Measurements from ENCODE around the gene SLC39A13. TPM values are rescaled to one million over a fixed set of nuclear protein-coding genes. Genes with fewer than 3 reads are reported as not detected.

SLC39A13 gene
- total RNA-seq = 52.1 TPM

DNA sequence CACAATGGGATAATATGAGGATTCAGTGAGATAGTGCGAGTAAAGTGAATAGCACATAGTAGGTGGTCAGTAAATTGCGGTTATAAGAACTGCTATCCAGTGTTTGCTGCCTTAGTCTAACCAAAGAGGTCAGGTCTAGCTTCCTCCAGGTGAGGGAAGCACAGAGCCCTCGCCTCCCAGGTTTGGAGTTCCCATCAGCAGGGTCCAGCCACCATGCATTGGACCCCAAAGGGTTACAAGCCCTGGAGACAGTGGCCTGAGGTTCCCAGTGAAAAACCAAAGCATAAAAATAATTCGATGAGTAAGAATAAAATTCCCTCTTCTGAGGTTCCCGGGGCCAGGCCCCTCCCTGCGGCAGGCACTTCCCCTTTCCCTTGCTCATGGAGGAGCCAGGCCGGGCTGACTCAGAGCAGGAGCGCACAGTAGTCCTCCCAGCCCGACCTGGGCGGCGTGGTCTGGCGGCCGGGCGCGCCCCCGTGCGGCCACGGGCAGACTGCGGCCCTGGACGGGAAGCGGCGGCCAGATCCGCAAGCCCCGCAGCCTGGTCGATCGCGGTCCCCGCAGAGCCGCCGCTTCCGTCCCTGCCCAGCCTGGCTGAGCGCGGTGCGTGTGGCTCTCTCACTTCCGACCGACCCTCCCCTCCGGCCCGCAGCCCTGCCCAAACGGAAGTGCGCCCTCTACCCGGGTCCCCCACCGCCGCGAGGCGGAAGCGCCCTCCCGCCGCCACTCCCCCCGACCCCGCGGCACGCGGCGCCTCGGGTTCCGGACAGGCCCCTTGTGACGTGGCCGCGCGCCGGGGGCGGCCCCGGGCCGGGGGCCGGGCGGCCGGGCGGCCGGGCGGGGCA, at the start of gene SLC39A13:
Gene SLC39A13 (plus strand): TSS at position 845 of the 845 bp plus-strand sequence. CDS start 1,505 bp downstream, outside the sequence.

DNA sequence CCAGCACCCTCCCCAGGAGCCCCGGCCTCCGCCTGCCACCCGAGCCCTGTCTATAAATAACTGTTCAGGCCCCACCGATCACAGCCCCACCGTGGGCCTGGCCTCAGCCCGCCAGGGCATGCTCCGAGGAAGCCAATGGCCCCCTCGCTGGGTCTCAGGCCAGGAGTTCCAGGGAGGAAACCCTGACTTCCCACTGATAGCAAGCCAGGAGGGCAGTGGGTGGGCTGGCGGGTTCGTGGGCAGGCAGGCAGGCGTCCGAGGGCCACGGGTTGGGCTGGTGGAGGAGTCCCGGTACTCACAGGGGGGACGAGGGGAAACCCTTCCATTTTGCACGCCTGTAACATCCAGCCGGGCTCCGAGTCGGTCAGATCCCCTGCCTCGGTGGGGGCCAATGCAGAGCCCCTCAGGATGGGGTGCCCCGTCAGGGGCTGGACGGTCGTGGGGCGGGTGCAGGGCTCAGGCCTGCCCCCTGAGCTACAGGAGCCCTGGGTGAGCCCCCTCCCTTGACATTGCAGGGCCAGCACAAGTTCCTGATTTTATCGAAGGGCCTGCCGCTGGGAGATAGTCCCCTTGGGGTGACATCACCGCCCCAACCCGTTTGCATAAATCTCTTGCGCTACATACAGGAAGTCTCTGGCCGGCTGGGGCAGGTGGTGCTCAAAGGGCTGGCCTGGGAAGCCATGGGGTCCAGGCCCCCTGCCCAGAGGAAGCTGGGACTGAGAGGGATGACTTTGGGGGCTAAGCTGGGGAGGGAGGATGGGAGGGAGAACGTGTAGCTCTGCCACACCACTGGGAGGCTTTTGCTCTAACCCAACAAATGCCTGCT, 30.2 kb upstream of the SLC39A13 start, which contains the start of gene SPI1:
Gene SPI1 (minus strand): TSS at position 538 of the 826 bp plus-strand sequence. CDS start 194 bp downstream, at position 344.

DNA sequence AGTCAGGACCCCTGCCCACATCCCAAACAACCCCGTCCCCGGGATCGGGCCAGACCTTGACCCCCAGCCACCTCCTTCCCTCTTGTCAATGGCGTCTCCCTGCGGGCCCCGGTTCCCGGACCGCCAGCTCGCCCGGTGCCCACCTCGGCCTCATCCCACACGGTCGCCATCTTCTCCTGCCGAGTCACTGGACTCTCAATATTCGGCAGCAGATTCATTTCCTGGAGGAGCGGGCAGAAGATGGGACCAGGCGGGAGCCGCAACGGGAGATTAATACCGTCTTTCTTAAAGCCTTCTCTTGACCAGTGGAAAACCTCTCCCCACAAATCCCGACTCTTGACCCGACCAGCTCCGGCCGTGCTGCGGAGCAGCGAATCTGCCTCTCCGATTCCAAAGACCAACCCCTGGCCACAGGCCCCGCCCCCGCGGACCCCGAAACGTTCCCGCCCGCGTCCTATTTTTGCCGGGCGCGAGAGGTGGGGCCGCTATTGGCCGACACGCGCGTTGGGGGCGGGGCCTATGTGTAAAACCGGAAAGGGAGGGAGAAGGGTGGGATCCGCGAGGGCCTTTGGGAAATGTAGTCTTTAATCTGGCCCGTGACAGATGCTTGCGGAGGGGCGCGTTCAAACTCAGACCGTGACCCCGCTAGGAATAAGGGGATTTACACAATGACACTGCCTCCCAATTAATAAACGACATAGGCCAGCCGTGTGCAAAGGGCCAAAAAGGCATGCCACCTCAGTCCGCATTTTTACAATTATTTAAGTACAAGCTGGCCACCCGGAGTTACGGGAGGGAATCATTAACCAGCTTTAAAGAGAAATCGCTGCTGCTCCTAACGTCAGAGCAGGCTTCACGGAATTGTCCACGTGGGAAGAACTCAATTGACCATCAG, 17.9 kb downstream of the SLC39A13 start, which contains the start of gene PSMC3:
Gene PSMC3 (minus strand): TSS at position 378 of the 895 bp plus-strand sequence. CDS start 160 bp downstream, at position 218.

DNA sequence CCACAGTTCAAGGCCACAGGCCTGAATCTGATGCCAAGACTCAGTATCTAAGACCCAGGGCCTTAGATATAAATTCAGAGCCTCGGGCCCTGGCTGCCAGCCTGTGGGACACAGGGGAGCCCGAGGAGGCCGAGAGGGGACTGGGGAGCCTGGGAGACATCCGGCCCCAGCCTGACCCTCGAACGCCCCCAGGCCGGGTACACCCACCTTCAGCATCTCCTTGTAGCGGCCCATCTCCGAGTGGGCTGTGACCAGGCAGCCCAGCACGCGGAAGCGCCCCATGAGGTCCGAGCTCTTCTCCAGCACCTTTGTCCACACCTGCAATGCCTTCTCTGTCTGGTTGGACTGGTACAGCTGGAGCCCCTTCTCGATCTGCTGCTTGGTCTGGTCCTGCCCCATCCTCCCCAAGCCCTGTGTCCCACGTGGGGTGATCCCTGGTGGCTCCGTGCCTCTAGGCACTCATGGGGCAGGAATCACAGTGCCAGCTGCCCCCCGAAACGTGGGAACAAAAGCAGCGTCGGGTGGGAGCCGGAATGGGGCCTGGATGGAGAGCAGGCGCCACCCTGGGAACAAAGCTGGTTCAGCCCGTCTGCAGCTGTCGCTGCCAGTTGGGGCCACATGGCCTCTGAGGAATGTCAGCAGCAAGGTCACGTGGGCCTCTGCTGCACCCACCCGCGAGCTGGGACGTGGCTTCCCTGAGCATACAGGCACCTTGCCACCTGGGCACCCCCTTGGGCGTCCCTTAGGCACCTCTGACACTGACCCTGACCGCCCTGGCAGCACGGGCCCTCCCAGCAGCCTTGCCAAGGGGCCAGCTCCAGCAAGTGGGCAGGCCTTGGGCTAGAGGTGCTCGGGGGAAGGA, 40.4 kb downstream of the SLC39A13 start, which contains the start of gene RAPSN:
Gene RAPSN (minus strand): TSS at position 571 of the 862 bp plus-strand sequence. CDS start 172 bp downstream, at position 399.

Other genes starting within 250 kb of the SLC39A13 start
- 230 TPM for gene ARFGAP2, start 231.7 kb upstream of the SLC39A13 start, total RNA-seq
- 35.2 TPM for gene PACSIN3, start 222.2 kb upstream of the SLC39A13 start, total RNA-seq
- gene DDB2, start 193.6 kb upstream of the SLC39A13 start, total RNA-seq = 13.5 TPM
- gene ACP2, start 159.8 kb upstream of the SLC39A13 start, total RNA-seq = 50.7 TPM
- 13.7 TPM for gene NR1H3, start 150.6 kb upstream of the SLC39A13 start, total RNA-seq
- 115 TPM for gene MADD, start 138.5 kb upstream of the SLC39A13 start, total RNA-seq
- gene MYBPC3, start 55.9 kb upstream of the SLC39A13 start, total RNA-seq = 0.11 TPM
- 5.4 TPM for gene SPI1, start 30.0 kb upstream of the SLC39A13 start, total RNA-seq
- gene PSMC3, start 17.8 kb downstream of the SLC39A13 start, total RNA-seq = 116 TPM
- gene RAPSN, start 40.5 kb downstream of the SLC39A13 start, total RNA-seq = 8.1 TPM
- 227 TPM for gene CELF1, start 144.5 kb downstream of the SLC39A13 start, total RNA-seq
- gene PTPMT1, start 157.0 kb downstream of the SLC39A13 start, total RNA-seq = 87.0 TPM
- 31.8 TPM for gene KBTBD4, start 170.4 kb downstream of the SLC39A13 start, total RNA-seq
- 62.6 TPM for gene NDUFS3, start 170.5 kb downstream of the SLC39A13 start, total RNA-seq
- gene FAM180B, start 178.1 kb downstream of the SLC39A13 start, total RNA-seq = 1.2 TPM
- gene C1QTNF4, start 185.8 kb downstream of the SLC39A13 start, total RNA-seq = 18.5 TPM
- gene MTCH2, start 234.0 kb downstream of the SLC39A13 start, total RNA-seq = 48.7 TPM